Mammary epithelial cell (primary cell): ENCODE results near the gene ANP32B.

Experiments
- CTCF ChIP-seq, 2 donors: IDR thresholded peaks in 1 of 2; conservative IDR thresholded peaks in 1 of 2; 2 replicates each; pipeline ENCODE4 v1.5.1; 2011 to 2012; ENCODE audit warnings: inconsistent platforms in 2 of 2, low read length in 2 of 2, mild to moderate bottlenecking in 2 of 2, control low read depth in 1 of 2, low read depth in 1 of 2; ENCODE audit not compliant: insufficient read depth in 1 of 2; ENCODE audit errors: extremely low read depth in 1 of 2
- EZH2 ChIP-seq: IDR thresholded peaks from 2 replicates; pipeline ENCODE4 v1.6.1; 2012; ENCODE audit warnings: low read length, inconsistent platforms, borderline replicate concordance

- TF ChIP-seq CTCF (conservative IDR thresholded peaks at IDR 0.05 in 1 of 2, IDR thresholded peaks at IDR 0.05 in 1 of 2; ENCODE audit: extremely low read depth in 1 of 2, insufficient read depth in 1 of 2, low read depth in 1 of 2, low read length in 2 of 2) (no peak), EZH2 (no peak)
These were observed 56.5 kb downstream of the ANP32B start for GRCh38 chr9:98039607-98040017.
